GM18873 (cell line): ENCODE data around the gene SLC24A3.

ENCODE experiments used
- ATAC-seq: cut with Tn5 transposase; IDR thresholded peaks from one replicate; pipeline ENCODE4 v1.9.1; 2021; ENCODE audit warnings: mild to moderate bottlenecking, moderate library complexity, moderate number of reproducible peaks; ENCODE audit not compliant: unreplicated experiment, low FRiP score

Gene SLC24A3

GRCh38 chr20:19692685-19693119, 480.3 kb downstream of the SLC24A3 start:
- ATAC-seq: no peak

GRCh38 chr20:19693508-19693907, 481.1 kb downstream of the SLC24A3 start:
- no peak for ATAC-seq

GRCh38 chr20:19695081-19695480, 482.6 kb downstream of the SLC24A3 start:
- no peak for ATAC-seq

GRCh38 chr20:19696620-19697019, 484.2 kb downstream of the SLC24A3 start:
- ATAC-seq: no peak

GRCh38 chr20:19697415-19697814, 485.0 kb downstream of the SLC24A3 start:
- no peak for ATAC-seq

GRCh38 chr20:19699180-19699971, 486.9 kb downstream of the SLC24A3 start:
- no peak for ATAC-seq

- ATAC-seq: no peak
Observed at GRCh38 chr20:19701429-19701828, 489.0 kb downstream of the SLC24A3 start.

- no peak for ATAC-seq
Observed at GRCh38 chr20:19706463-19706862, 494.0 kb downstream of the SLC24A3 start.

GRCh38 chr20:19709635-19710335, 497.3 kb downstream of the SLC24A3 start:
- ATAC-seq: no peak

- no peak for ATAC-seq
Observed at GRCh38 chr20:19710336-19711120, 498.1 kb downstream of the SLC24A3 start.

- ATAC-seq: no peak
Observed at GRCh38 chr20:19711126-19711525, 498.7 kb downstream of the SLC24A3 start.

GRCh38 chr20:19712721-19713260, 500.3 kb downstream of the SLC24A3 start:
- no peak for ATAC-seq

- ATAC-seq: no peak
Observed at GRCh38 chr20:19713822-19714578, 501.6 kb downstream of the SLC24A3 start.

GRCh38 chr20:19714579-19714840, 502.1 kb downstream of the SLC24A3 start:
- no peak for ATAC-seq

- ATAC-seq: no peak
Observed at GRCh38 chr20:19715986-19716385, 503.5 kb downstream of the SLC24A3 start.

GRCh38 chr20:19718880-19719279, 506.4 kb downstream of the SLC24A3 start:
- ATAC-seq: no peak

- ATAC-seq: no peak
Observed at GRCh38 chr20:19720991-19721390, 508.5 kb downstream of the SLC24A3 start.

GRCh38 chr20:19723051-19723450, 510.6 kb downstream of the SLC24A3 start:
- ATAC-seq: no peak

GRCh38 chr20:19723813-19724430, 511.5 kb downstream of the SLC24A3 start:
- no peak for ATAC-seq

- no peak for ATAC-seq
Observed at GRCh38 chr20:19725373-19725772, 512.9 kb downstream of the SLC24A3 start.
